ENCODE results near the gene PSMC5.
A peak's percentile ranks its signal among the peaks of the same experiment; 100 is the strongest.
"Not testable (repeated sequence)": the region's sequence is repeated elsewhere in the genome, so short reads cannot be mapped to it uniquely, and the experiment has no call there.

The PSMC5 gene

DNA sequence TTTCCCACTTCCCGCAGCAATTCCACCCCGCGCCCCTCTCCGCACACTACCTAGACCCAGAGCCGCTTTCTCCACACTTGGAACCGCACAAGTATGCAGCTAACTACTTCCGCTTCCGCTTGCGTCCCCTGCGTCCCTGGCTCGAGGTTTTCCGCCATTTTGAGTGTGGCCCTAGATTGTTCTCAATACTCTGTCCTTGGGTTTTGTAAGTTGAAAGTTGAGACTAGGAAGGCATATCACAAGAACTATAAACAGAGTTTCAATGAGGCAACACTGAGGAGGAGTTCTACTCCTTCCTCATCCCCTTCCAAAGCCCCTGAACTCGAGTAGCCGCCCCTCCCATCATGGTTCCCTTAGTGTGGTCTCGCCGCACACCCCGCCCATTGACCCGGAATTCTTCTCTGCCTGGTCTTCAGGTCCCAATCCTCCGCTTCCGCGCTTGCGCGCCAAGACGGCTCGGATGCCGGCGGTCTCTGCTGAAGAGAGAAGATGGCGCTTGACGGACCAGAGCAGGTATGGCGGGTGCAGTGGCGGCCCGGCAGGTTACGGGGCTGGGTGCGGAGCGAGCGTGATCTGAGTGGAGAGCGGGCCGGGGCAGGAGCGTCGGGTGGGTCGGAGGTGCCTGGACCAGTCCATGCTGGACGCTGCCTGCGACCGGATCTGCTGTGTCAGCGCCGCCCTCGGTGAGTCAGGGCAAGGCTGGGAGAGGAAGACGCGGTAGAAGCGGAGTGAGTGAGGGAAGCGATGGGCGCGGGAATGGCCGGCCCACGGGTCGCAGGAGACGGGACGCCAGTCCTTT lies at the start of gene PSMC5, which contains the start of gene FTSJ3:
TSS of gene PSMC5 (plus strand) at position 430 of the 799 bp plus-strand sequence. CDS start at position 490, 60 bp downstream.
TSS of gene FTSJ3 (minus strand) at position 662 of the 799 bp plus-strand sequence. CDS start 761 bp downstream, outside the sequence.
- DNase-seq, result peak; percentile 94

DNA sequence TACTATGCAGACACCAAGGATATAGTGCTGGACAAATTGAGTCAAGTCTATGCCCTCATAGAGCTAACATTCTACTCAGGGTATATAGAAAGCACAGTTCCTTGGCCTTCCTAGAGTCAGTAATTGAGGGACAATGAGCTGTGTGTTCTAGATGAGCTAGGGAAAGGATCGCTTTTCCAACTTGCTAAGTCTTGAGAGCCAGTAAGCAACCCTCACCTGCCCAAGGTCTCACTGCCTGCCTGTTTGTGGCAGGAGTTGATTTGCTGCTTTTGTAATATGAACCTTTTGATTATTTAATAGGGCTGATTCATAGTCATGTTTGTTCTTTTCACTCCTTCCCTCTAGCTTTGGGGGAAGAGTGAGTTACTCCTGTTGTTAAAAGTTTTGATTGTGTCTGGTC lies 46.7 kb upstream of the PSMC5 start:
- DNase-seq, result no peak

DNA sequence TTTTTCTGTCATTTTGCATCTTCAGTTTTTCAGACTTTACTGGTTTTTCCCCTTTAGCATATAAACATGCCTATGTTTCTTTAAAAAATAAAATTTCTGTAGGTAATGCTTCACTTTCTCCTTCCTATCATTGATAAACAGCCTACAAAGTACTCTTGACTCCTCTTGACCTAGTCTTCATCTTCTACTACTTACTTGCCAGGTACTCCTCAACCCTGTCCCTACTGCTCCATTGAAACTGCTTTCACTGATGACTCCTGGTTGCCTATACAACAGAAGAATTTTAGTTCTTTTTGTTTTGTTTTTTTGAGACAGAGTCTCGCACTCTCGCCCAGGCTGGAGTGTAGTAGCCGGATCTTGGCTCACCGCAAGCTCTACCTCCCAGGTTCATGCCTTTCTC lies 46.3 kb upstream of the PSMC5 start:
- no peak for DNase-seq

DNA sequence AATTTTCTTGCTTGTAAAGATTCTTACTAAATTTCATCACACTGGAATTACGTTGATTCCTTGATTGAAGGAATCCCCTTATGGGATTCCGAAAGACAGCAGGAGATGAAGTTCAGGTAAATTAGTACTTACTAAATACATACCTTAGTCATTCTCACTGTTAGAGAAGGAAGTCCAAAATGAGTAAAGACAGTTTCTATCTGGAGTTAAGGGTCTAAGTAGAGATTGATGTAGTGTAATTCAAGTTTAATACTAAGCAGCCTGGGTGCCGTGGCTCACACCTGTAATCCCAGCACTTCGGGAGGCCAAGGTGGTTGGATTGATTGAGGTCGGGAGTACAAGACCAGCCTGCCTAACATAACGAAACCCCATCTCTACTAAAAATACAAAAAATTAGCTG lies 43.7 kb upstream of the PSMC5 start:
- DNase-seq, result no peak

DNA sequence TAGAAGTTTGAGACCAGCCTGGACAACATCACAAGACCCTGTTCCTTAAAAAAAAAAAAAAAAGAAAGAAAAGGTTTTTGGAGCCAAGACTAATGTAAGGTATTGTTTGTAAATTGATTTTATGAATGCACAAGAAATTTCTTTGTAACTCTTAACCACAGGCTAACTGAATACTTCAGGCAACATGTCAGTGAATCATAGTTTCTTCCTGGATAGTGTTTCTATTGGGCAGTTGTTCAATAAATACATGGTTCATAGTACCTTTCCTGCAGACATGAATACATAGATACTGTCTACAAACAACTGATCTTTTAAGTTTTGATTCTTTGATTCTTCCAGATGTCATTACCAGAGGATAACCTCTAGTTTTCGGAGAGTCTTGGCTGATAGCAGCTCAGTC lies 41.7 kb upstream of the PSMC5 start:
- DNase-seq, result peak; percentile 46

DNA sequence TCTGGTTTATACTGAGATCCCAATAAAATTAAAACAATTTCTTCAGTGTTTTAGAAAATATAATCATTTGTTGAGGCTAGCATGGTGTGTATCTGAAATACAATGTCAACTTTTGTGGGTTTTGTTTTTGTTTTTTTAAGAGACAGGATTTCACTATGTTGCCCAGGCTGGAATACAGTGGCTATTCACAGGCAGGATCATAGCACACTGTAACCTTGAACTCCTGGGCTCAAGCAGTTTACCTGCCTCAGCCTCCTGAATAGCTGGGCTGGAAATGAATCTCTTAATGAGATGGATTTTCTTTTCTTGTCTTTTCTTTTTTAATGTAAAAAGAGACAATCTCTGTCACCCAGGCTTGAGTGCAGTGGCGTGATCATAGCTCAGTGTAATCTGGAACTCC lies 41.1 kb upstream of the PSMC5 start:
- DNase-seq, result no peak

DNA sequence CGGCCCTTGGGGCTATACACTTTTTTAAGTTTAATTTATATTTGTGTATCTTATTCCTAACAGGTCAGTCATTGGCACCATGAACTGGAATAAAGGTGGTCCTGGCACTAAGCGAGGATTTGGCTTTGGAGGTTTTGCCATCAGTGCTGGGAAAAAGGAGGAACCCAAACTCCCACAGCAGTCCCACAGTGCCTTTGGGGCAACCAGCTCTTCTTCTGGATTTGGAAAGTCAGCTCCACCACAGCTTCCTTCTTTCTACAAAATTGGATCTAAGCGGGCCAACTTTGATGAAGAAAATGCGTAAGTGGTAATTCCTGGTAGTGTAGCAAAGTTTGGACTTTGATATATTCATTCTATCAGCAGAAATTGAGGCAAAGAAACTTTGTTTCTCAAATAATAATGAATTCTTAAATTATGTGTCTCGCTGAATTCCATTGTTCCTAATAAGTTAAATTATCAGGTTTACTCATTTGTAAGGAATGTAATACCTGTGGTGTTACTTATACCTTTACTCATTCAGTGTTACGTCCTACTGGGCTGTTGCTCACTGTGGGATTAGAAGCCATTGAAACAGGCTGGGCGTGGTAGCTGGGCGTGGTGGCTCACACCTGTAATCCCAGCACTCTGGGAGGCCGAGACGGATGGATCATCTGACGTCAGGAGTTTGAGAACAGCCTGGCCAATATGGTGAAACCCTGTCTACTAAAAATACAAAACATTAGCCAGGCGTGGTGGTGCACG lies 40.1 kb upstream of the PSMC5 start:
- DNase-seq, result no peak

DNA sequence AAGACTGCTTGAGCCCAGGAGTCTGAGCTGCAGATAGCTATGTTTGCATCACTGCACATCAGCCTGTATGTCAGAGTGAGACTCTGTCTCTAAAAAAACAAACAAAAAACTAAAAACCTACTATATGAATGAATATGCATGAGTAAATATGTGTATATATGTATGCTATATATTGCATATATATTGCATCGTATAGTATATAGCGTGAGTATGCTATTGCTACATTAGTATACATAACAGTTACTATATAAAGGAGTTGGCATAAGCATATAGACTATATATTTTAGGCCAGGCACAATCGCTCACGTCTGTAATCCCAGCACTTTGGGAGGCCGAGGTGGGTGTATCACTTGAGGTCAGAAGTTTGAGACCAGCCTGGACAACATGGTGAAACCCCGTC lies 37.2 kb upstream of the PSMC5 start:
- no peak for DNase-seq

DNA sequence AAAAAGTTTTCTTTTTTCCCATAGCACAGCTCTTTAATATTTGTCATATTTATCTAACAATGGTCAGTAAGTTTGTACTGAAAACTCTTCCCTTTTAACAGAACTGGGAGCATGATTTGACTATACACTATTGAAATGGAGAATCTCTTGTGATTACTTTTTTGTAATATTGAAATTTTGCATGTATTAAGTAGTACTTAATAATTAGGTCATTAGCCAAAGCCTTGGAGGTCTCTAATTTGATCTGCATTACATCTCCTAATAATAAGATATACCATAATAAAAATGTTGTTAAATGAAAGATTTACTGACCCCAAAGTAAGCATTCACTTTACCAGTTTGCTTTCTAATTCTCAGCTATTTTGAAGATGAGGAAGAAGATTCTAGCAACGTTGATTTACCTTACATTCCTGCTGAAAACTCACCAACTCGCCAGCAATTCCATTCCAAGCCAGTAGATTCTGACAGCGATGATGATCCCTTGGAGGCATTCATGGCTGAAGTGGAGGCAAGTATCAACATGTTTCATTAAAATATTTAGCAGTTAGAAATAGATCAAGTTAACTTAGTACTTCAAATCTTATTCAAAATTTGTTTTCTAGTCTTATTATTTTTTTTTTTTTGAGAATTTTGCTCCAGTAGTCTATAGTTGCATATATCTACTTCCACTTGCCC lies 35.0 kb upstream of the PSMC5 start:
- no peak for DNase-seq

DNA sequence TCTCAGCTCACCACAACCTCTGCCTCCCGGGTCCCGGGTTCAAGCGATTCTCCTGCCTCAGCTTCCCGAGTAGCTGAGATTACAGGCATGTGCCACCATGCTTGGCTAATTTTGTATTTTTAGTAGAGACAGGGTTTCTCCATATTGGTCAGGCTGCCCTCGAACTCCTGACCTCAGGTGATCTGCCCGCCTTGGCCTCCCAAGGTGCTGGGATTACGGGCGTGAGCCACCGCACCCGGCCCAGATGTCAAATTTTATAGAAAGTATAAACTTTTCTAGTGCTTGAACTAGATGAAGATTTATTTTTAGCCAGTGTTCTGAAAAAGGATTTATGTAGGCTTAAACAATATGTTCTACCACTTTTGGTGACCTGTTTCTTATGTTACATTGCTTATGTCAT lies 30.9 kb upstream of the PSMC5 start:
- DNase-seq, result not testable (repeated sequence)

DNA sequence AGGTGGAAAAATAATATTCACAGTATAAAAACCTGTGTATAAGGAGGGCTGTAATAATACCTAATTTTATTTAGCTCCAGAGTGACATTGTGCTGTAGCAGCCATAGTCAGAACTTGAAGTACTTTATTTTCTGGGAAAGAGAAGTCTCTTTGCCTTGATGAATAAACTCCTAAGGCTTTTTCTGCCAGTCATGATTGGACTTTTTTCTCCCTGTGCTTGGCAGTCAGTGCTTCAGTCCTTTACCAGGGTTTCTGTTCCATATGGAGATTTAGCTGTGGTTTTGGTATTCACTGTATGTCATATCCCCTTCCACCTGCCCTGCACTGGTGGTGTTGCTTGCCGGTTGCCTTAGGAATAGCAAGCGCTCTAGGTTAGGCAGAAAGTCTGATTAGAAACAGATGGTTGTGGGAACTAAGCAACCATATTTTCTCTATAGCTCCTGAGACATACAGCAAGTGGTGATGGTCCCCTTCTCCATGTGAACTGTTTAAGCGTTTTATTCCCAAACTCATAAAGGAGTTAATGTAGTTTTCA lies 28.6 kb upstream of the PSMC5 start:
- DNase-seq, result peak; percentile 40

DNA sequence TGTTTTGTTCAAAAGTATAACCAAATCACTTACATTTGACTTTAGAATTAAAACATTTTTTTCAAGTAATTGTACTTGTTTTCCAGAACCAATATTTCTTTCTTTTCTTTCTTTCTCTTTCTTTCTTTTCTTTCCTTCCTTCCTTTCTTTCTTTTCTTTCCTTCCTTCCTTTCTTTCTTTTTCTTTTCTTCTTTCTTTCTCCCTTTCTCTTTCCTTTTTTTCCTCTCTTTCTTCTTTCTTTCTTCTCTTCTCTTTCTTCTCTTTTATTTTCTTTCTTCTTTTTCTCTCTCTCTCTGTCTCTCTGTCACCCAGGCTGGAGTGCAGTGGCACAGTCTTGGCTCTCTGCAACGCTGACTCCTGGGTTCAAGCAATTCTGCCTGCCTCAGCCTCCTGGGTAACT lies 26.4 kb upstream of the PSMC5 start:
- DNase-seq, result no peak

DNA sequence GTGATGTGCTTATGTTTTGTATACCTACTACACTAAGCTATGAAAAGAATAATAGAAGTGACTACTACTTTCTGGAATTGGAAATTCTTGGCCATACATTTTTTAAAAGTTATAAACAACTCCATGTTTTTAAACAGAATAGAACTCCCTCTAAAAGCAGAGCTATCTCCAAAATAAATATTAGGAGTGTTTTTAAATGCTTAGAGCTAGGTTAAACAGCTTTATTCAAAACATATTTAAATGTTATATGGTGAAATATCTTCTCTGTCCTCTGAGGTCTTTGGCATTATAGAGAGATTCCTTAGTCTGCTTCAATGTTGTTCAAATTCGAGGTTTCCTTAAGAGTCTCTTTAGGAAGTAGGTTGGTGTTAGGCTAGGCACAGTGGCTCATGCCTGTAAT lies 22.9 kb upstream of the PSMC5 start:
- DNase-seq, result no peak

DNA sequence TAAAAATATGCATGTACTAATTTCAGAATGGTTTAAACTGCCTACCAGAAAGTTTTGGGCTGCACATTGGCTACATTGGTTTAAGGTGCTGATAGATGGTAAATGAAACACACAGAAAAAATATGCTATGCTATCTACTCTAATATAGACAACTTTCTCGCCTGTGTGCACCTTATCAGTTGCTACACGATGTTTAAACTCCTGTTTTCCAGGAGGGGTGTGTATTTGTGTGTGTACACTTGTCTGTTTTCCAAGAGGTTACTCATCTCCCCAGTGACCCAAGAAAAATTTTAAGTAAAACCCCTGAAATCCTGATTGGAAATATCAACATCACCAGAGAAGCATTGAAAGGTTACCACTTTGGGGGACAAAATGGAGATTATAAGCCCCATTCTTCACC lies 21.6 kb upstream of the PSMC5 start:
- DNase-seq, result no peak

DNA sequence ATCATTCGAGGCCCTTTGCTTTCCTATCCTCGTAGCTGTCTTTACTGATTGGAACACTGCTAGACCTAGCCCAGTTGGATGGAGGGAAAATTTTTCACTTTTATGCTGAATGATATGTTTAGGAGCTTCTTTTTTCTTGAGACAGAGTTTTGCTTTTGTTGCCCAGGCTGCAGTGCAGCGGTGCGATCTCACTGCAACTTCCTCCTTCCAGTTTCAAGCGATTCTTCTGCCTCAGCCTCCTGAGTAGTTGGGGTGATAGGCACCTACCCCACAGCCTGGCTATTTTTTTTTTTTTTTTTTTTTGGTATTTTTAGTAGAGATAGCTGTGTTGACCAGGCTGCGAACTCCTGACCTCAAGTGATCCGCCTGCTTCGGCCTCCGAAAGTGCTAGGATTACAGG lies 17.3 kb upstream of the PSMC5 start:
- DNase-seq, result no peak

DNA sequence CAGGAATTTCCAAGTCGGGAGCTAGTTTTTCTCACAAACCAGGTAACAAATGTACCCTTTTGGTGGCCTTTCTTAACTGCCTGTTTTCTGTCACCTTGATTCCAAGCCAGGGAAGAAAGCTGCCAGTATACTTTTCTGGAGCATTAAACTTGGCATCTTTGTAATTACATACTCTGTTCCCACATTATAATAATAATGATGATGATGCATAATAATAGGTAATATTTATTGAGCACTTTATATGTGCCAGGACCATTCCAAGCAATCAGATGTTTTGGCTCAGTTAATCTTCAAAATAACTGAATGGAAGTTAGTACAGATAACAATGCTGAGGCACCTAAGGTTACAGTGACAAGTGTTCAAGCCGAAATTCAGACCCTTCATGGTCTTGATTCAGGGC lies 11.1 kb upstream of the PSMC5 start:
- no peak for DNase-seq

DNA sequence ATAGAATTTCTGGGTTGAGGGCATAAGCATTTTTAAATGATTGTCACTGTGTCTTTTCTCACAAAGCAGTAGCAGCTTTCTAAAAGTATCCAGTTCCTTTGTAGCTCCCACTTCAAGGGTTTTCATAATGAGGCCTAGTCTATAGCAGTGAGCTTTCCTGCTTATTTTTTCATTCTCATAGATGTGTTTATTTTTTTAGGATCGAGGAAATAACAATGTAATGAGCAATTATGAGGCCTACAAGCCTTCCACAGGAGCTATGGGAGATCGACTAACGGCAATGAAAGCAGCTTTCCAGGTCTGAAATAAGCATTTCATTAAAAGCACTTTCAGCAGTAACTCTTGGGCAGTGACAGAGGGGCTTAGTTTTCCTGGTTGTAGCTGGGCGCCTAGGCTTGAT lies 10.6 kb upstream of the PSMC5 start:
- no peak for DNase-seq

DNA sequence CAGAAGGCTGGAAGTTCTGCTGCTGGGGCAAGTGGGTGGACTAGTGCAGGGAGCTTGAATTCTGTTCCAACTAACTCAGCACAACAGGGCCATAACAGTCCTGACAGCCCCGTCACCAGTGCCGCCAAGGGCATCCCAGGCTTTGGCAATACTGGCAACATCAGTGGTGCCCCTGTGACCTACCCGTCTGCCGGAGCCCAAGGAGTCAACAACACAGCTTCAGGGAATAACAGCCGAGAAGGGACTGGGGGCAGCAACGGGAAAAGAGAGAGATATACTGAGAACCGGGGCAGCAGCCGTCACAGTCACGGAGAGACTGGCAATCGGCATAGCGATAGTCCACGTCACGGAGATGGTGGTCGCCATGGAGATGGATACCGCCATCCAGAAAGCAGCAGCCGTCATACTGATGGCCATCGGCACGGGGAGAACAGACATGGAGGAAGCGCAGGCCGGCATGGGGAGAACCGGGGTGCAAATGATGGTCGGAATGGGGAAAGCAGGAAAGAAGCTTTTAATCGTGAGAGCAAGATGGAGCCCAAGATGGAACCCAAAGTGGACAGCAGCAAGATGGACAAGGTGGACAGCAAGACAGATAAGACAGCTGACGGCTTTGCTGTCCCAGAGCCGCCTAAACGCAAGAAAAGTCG lies 9.4 kb upstream of the PSMC5 start:
- no peak for DNase-seq

DNA sequence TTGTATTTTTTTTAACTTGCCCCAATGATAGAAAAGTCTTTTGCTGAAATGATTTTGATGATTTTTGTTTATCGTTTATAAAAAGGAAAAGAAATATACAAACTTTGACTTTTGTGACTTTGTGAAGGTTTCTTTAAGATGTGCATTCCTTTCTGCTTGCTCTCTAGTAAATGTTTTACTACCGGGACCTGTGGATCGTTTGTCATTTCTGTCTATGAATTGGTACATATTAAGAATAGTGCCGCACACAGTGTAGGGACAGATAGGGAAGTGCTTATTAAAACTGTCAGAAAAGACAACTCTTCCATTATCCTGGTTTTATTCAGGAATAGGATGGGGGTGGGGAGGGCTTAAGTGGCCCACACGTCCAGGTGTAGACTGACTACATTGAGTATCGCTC lies 8.1 kb upstream of the PSMC5 start:
- no peak for DNase-seq

DNA sequence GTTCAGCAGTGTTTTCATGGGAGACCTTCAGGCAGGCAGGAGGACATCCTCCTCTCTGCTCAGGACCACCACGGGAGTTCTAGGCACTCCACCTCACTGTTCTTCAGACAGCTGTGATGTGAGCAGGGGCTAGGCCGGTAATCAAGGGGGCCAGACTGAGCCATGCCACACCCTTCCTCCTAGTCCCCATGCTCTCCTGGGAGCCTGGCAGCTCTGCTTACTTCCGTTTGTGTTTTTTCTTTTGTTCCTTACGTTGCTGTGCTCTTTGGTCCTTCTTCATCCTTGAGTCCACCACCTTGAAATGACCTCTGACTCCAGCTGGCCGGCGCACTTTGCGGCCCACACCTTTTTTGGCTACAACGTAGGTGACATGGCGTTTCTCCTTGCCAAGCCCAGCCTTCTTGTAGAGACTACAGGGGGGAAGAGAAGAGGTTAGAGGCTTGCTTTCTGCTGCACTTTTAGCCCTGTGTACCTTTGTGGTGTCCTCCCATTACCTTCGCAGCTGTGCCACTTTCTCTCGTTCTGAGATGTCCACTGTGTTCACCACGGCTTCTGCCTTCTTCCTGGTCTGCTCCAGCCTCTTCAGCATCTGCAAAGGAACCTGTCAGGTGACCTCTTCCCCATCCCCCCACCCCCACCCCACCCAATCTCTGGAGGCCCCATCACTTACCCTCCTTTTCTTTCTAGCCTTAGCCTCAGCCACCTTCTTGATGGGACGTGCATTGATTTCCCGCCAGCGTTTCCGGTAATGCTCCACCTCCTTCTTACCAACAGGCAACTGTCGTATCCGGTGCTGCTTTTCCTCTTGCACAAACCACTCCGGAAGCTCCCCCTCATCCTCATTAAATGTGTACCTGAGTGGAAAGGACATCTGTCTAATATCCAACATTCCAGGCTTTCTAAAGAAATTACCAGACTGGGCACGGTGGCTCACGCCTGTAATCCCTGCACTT lies 7.4 kb upstream of the PSMC5 start:
- no peak for DNase-seq

DNA sequence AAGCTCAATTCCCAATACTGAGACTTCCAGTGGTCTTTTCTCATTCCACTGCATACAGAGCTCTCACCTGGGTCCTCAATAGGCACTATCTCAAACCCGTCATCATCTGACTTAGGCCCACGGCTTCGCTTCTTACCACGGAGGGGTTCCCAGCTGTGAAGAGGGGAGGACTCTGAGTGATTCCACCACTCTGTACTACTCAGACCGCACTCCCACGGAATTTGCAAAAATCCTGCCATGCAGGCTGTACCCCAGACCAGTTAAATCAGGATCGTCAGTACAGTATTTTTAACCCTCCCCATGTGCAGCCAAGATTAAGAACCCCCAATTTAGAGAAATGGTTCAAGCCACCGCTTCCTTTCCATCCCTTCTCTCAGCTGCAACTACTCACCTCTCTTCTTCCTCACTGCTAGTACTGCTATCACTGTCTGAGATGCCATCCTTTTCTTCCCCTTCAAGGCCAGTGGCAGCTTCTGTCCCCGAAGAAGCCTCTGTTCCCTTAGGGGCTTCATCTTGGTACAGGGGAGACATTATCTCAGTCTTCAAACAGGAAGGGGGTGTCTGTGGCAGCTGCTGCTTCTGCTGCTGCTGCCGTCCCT lies 6.2 kb upstream of the PSMC5 start:
- DNase-seq, result no peak

Data from fibroblast of upper back skin (primary cell).